HuH-7.5 (cell line): ENCODE data around the gene FKTN.

Experiments
- DNase-seq: peaks from one replicate; pipeline ENCODE4 v3.0.0; 2011; ENCODE audit warnings: low spot score

The FKTN gene

DNA sequence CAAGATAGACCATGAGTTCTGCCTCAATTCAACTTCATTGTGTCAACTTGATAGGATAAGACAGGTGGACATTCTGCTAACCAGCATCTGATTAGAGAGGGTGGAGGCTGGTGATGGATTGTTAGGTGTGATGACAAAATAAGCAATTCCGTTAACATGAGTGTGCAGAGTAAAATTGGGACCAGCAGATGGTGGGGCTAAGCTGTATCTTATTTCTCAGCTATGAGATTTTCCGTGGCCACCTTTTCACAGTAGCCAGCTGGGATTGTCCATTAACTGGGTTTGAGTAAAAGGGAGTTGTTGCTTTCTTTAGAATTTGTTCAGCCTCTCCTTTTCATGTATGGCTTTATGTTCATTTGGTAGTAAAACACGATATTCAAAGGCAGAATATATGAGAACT, 75.5 kb downstream of the FKTN start:
- no peak for DNase-seq

DNA sequence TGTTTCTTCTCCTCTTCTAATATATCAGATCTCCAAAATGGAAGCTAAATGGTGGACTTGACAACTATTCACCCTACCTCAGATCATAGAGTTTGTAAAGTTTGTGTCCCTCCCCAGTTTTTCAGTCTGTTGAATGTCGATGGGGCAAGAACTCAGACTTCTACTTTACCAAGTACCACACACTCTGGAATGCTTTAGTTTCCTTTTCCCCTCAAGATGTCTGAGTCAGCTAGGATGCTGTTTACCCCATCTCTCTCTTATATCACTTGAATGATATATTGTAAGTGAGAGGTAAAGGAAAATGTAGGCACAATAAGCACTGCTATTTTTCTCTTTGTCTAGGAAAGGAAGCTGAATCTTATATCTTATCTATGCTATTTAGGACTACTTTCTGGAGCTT, 78.4 kb downstream of the FKTN start:
- no peak for DNase-seq

DNA sequence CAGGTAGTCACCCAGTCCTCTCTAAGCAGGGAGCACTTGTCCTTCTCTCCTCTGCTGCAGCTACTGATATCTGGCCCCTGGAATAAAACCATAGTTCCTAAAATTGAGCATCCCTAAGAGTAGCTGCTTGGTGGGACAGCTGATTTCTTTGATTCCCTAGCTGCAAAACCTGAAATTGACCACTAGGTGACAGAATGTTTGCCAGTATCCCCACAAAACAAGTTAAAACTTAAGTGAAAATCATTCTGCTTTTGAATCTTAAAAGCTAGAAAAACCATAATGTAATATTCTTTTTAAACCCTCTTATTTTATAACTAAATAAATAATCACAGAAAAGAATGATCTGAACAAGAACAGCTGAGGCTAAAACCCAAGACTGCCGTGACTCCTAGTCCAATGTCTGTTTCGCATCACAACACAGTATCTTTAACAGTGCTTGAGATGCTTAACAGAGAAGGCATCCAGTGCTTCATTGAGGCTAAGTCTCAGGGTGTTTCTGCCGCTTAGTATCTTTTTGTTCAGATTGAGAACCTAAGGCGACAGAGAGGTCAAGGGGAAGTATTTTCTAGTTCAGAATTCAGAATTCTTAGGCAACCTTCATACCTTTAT, 80.0 kb downstream of the FKTN start:
- no peak for DNase-seq

DNA sequence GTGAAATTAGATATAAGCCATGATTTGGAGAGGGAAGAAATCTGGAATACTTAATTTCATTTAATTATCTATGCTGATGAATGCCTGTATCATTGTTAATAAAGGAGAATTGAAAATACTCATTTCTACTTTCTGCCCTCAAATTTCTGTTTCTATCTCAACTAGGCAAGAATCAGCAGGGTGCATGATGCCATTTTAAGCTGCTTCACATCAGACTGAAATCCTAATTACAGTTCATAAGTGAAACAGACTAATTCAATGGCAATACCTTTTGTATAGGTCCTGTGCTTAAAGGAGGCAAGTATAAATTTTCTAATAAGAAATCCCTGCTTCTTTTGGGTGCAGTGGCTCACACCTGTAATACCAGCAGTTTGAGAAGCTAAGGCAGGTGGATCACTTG, 82.0 kb downstream of the FKTN start:
- no peak for DNase-seq

DNA sequence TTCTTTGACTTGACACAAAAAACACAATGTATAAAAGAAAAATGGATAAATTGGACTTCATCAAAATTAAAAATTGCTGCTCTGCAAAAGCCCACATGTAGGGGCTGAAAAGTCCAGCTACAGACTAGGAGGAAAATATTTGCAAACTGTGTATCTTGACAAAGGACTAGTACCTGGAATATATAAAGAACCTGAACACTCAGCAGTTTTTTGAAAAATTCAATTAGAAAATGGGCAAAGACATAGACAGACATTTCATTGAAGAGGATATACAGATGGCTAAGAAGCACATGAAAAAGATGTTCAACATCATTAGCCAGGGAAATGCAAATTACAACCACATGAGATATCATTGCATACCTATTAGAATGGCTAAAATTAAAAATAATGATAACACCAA, 85.9 kb downstream of the FKTN start:
- no peak for DNase-seq

DNA sequence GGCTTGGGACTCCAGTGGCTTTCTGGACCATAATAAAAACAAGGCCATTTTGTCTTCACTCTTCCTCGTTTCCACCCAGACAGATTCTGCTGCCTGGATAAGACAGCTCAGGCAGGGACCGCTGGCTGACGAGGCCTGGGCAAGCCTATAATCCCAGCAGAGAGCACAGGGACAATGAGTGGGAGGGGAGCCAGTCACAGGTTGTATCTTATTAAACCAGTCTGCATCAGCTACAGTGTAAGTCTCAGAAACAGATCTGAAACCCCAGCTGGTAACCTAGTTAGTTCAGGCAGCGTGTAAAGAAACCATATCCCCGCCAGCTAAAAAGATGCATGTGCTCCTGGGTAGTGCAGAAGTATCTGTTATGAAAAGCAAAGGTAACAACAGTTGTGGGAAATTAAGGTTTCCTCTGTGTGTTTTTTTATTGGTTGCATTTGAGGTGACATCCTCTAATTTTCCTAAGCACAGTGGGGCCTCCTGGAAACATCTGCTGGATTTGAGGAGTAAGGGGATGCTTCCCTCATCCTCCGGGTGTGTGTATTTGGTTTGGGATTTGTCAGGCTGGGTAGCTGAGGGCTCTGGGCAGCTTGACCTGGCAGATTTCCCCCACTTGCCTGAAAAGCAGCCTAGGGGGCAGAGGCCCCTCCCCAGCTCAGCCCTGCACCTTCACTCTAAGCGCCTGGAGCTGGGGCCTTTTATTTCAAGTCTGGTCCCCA, 89.1 kb downstream of the FKTN start:
- no peak for DNase-seq

DNA sequence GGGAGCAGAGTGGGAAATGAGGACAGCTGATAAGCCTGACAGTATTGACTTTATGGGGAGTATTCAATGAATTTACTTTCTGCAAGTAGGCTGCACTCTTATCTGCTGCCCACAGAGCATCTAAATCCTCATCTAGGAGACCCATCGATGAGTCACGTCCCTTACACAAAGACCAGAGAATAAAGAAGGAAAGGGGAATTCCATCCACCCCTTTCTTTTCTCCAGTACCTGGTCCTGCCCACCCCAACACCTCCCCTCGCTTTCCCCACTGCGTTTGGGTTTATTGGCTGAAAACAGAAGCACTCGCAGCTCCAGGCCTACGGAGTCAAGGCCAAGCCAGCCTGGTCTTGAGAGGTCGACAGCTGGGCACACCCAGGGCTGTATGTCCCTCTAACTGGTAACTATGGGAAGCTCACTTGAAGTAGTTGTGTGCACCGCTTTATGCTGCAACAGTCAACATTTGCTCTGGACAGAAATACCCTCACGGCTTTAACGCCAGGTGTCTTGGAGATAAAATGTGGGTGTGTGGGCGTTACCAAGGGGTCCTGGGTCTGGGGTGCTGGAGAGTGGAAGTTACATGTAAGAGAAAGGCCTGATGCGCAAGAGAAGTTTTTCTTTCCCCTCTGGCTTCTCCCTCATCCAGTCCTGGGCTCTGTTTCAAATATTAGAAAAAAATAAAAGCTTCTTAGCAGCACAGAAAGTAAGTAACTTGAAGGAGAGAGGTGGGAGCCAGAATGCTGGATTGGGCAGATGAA, 89.8 kb downstream of the FKTN start:
- no peak for DNase-seq

DNA sequence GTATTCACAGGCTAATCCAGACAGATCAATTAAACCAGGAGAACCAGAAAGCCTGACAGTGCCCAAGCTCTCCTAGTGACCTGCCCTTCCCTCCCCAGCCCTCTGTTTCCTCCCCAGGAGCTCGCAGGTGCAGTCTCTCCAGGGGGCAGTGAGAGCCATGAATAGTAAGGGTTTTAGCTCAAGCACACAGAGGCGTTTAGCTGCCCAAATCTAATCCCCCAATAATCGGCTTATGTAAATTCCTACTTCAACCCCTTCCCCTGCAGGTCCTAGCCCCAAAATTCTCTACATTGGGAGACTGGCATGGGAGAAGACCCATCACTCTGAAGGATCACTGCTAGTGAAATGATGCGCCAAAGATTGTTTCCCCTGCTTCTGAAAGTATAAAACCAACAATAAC, 93.9 kb downstream of the FKTN start:
- no peak for DNase-seq

DNA sequence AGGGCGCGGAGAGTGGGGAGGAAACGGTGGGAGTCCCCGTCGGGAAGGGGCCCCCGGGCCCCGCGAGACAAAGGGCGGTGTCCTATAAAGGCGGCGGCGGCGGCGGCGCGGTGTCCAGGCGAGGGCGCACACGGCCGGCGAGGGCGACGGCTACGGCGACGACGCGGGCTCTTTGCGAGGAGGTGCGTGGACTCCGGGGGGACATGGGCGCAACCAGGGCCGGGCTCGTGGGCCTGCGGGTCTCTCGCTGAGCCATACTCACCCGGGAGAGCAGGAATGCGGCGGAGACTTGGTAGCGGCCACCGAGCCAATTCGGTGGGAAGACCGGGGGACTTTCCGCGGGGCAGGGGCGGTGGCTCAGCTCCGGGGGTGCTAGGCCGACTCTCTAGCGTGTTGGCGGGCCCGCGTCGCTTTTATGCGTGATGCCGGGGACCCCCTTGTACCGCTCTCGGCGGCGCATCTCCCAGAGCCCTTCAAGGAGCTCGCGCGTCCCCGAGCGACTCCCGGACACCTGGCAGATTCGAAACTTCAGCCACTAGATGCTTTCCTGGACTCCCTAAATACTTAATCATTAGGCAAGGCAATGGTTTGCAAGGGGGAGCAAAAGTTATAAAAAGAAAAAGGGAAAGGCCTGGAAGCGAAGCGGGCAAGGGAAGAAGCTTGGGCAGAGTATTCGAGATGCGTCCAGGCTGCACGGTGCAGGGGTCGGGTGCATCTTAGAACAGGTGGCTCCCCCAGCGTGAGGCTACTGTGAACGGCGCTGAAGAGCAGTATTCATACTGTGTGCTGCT, 98.4 kb downstream of the FKTN start:
- DNase-seq: peak; percentile 55

DNA sequence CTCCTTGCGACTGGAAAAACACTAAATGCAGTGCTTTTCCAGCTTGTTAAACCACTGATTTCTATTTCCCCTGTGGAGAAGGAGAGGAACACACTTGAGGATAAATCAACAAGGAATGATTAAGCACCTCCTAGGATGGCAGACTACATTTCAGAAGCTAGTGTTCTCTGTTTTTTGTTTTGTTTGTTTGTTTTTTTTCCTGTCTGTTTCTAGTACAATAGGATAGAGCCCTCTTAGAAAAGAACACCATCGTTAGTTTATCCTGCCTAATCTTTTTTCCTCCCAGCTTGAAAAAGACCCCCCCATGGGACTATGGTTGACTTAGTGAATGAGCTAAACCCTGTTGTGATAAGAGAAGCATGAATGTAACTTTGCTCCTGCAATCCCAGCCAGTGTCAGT, 100.4 kb downstream of the FKTN start:
- DNase-seq: no peak

DNA sequence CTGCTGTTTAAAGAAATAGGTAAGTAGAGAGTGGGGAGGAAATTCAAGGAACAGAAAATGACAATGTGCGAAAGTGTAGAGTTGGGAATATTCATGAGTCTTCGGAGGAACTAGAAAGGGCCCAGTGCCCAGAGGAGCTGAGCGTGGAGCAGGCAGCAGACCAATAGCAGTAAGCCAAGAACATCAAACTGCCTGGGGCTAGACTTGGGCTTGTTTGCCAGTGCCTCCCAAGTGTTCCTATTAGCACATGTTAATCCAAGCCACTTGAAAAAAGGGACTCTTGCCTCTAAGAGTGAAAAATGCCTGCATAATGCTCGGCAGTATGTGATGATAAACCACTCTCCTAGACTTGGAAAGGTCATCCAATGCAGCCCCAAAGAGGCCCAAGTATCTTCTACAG, 103.1 kb downstream of the FKTN start:
- no peak for DNase-seq

DNA sequence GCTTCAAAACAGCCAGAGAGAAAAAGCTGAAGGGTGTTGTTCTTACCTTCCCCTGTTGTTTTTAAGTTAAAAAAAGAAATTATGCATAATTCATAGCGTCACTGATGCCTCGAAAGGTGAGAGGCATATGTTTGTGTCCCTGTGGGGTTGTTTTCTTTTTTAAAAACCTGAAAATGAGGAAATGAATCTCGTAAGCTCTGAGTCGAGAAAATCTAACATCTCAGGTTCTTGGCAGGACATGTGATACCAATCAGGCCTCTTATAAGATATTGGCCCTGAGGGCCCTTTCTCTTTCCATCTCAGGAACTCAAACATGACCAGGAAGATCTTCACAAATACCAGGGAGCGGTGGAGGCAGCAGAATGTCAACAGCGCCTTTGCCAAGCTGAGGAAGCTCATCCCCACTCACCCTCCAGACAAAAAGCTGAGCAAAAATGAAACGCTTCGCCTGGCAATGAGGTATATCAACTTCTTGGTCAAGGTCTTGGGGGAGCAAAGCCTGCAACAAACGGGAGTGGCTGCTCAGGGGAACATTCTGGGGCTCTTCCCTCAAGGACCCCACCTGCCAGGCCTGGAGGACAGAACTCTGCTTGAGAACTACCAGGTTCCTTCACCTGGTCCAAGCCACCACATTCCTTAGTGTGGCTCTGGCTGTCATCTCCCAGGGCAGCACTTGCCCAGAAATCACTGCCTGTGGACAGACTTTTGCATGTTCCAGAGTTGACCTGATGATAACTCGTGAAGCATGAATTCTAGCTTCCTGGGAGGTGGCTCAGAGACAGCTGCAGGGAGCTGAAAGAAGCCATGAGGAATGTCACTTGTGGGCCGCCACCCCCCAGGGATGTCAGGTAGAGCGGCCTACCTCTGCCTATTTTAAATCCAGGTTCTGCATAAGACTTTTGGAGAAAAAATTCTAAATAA, 104.5 kb downstream of the FKTN start, which contains the start of gene TAL2:
Gene TAL2 (plus strand): TSS at position 274 of the 921 bp plus-strand sequence. CDS start 40 bp downstream, at position 314.
- DNase-seq: no peak

DNA sequence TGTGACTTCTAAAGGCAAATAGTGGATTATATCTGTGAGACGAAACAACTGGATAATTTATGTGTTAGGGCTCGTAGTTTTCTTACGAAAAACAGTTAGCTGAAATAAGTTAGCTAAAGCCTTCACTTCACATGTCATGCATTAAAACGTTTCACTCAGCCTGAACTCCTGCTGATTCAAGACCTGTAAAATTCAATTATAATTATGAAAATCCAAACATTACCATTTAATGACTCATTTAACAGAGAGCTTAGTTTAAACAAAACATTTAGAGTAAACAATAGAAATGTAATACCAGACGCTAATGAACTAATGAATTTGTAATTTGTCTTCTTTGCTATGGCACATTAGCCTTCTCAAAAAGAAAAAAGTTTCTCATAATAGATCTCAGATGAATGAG, 106.0 kb downstream of the FKTN start:
- DNase-seq: no peak

DNA sequence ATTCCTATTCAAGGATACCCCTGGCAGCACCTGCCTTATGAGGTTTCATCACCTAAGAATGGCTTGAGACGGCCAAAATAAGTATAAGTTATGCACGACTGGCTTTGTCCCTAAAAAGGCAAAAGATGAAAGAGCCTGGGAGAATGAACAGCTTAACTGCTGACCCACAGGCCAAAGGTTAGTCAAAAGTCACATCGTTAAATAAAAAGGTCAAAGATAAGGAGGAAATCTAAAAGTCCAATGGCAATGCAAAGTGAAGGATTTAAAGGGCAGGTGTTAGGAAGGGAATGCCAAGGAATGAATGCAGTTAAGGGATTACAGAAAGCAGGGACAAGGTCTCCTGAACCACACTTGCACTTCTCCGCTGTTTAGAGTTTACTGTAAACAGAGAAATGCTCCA, 109.9 kb downstream of the FKTN start:
- DNase-seq: peak; percentile 22

DNA sequence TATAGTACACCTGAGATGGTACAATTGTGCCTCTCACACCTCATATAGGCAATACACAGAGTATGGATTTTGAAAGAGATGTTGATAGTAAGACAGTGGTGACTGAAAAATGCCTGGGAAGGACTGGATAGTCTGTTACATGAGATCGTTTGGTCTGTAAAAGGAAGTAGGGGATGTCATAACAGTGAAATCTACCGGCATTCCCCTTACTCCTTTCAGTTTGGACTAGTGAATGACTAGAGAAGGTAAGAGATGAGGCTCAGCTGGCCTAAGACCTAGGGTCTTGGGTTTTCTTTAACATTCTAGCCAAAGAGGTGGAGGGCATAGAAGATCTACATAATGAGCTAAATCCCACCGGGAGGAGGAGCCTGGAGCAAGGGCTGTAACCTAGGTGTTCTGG, 112.4 kb downstream of the FKTN start:
- DNase-seq: no peak

DNA sequence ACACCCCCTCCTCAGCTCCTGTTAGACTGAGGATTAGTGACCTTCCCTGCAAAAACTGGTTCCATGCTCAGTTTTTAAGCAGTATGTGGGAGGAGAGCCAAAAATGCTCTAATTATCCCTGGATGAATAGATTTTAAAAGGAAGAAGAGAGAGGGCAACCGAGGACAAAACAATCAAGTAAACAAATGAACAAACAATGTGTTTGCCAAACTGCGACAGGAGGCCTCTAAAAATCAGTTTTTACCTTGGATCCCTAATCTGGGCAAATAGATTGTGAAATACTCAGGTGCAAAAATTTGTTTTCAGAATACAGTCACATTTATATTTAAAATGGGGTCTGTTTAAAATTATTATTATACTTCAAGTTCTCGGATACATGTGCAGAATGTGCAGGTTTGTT, 112.8 kb downstream of the FKTN start:
- DNase-seq: no peak

DNA sequence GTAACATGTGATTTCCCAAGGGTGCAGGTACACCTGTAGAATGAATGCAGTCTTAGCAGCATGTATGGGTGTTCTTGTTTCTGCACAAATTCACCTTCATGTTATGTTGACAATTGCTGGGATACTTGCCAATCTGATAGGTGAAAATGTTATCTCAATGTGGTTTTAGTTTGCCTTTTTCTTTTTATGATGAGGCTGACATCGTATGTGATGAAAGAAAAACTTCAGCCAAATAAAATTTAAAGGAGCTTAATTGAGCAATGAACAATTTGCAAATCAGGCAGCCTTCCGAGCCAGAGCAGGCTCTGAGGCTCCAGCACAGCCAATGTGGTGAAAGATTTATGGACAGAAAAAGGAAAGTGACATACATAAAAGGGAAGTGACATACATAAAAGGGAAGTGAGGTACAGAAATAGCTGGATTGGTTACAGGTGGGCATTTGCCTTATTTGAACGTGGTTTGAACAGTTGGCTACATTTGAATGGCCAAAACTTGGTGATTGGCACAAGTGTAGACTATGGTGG, 114.8 kb downstream of the FKTN start:
- DNase-seq: no peak

DNA sequence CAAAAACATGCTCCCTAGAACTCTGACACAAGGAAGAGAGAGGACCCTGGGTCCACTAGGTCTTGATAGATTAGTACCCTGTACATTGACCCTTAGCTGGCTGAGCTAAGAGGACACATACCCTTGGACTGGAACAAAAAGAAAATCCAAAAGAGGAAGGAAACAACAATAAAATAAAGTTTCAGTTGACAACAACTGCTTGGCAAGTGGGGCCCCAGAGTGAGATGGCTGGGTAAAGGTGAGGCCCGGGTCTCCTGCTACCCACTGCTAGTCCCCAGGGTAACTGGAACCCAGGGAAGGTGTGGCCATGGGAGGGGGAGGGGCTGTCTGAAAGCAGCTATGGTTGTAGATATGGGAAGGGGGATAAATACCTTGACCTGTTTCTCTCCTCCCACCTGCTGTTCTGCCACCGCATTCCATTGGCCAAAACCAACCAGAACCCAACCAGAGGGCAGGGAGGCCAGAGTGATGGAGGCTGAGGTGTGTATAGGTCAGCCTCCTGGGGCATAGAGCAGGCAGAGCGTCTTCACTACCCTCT, 116.0 kb downstream of the FKTN start:
- DNase-seq: no peak

DNA sequence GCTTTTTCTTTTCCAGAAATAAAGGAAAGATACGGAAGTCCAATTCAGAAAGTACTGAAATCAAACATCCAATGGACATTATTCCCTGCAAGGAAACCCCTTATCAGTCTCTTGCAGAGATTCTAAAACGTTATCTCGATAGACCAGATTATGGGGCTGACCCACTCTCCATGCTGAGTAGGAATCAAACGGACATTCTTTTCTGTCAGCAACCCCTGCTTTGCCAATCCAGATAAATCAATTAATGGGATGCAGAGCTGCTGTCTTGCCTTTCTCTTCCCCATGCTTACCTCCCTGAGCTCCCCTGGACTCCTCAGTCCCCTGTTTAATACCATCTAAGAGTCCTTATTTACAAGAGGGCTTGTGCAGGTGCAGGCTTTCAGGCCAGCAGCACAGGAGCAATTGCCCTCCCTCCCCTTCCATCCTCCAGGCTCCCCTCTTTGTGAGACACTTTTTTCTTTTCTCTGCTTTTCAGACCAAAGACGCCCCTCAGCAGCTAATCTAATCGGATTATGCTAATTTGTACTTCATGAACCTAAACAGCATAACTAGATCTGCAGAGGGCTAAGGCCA, 118.5 kb downstream of the FKTN start:
- DNase-seq: no peak

DNA sequence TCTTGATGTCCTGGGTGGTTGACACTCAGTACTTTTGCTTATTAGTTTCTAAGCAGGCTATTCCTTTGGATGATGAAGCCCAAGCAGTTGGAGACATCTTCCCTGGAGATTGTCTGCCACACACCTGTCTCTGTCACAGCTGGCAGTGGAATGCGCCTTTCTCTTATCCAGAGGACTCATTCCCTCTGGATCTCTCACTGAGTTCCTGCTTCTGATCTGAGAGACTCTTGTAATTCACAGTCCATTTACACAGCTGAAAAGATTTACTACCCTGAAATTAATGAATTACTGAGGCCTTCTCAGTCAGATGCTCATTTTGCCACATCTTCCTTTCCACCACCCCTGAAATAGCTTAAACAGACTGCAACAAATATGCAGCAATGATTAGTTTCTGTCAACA, 120.2 kb downstream of the FKTN start:
- no peak for DNase-seq

DNA sequence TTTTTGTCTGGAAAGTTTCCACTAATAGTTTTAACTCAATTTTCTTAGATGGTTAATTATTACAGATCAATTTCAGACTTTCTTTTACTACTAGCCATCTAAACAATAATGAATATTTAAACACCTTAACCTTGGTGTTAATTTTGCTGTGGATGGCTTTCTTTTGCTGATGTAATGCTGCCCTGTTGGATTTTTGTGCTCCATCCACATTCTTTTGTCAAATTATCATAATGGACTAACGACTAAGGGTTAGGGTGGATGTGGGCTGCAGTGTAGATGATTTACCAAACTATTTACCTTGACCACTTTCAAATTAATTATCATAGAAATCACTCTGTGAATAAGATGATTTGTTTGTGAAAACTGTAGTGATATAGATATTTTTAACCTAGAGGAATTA, 120.8 kb downstream of the FKTN start:
- DNase-seq: no peak
